HEK293 (cell line): ENCODE data around the gene ECPAS.

Experiments
- GLI4 ChIP-seq: fragments of 450-650 bp; formaldehyde crosslinking; IDR thresholded peaks from 2 replicates; pipeline ENCODE4 v1.5.1; 2016; ENCODE audit warnings: missing biosample characterization, missing genetic modification characterization
- KLF9 ChIP-seq: fragments of 450-650 bp; formaldehyde crosslinking; IDR thresholded peaks from 2 replicates; pipeline ENCODE4 v1.5.1; 2016; ENCODE audit warnings: missing biosample characterization, missing genetic modification characterization, low read depth
- MEIS1 ChIP-seq: sonication (generic); formaldehyde crosslinking; IDR thresholded peaks from 2 replicates; pipeline ENCODE4 v1.8.1; 2022; ENCODE audit warnings: missing genetic modification reagents, mild to moderate bottlenecking, borderline replicate concordance
- SETDB1 ChIP-seq: IDR thresholded peaks from one replicate; pipeline ENCODE4 v1.6.1; 2017; ENCODE audit warnings: mild to moderate bottlenecking, low read length, moderate library complexity, mixed read lengths; ENCODE audit not compliant: insufficient read length
- TCF7L2 ChIP-seq: IDR thresholded peaks from 2 replicates; pipeline ENCODE4 v1.6.1; 2011; ENCODE audit warnings: low read depth, mild to moderate bottlenecking, inconsistent platforms, low read length, moderate library complexity, borderline replicate concordance
- ZBTB7A ChIP-seq: fragments of 450-650 bp; formaldehyde crosslinking; IDR thresholded peaks from 2 replicates; pipeline ENCODE4 v1.5.1; 2016; ENCODE audit warnings: low read depth, missing biosample characterization, missing genetic modification characterization
- ZNF239 ChIP-seq: fragments of 450-650 bp; formaldehyde crosslinking; IDR thresholded peaks from 2 replicates; pipeline ENCODE4 v1.5.1; 2016; ENCODE audit warnings: missing biosample characterization, missing genetic modification characterization
- ZNF433 ChIP-seq: fragments of 450-650 bp; formaldehyde crosslinking; IDR thresholded peaks from 2 replicates; pipeline ENCODE4 v1.5.1; 2016; ENCODE audit warnings: missing biosample characterization, missing genetic modification characterization, low read depth
- ZNF624 ChIP-seq: fragments of 450-650 bp; formaldehyde crosslinking; IDR thresholded peaks from 2 replicates; pipeline ENCODE4 v1.5.1; 2017; ENCODE audit warnings: missing biosample characterization, missing genetic modification characterization
- ZNF792 ChIP-seq: fragments of 450-650 bp; formaldehyde crosslinking; IDR thresholded peaks from 2 replicates; pipeline ENCODE4 v1.5.1; 2016; ENCODE audit warnings: missing biosample characterization, missing genetic modification characterization
- TF ChIP-seq, protein P1 (sequence below): fragments of 450-650 bp; formaldehyde crosslinking; IDR thresholded peaks from 2 replicates; pipeline ENCODE4 v1.5.1; 2016; ENCODE audit warnings: missing biosample characterization, missing genetic modification characterization
- TF ChIP-seq, protein P2 (sequence below): fragments of 450-650 bp; formaldehyde crosslinking; IDR thresholded peaks from 2 replicates; pipeline ENCODE4 v1.5.1; 2016; ENCODE audit warnings: missing biosample characterization, missing genetic modification characterization
- TF ChIP-seq, protein P3 (sequence below): sonication (generic); formaldehyde crosslinking; IDR thresholded peaks from 2 replicates; pipeline ENCODE4 v1.8.1; 2022; ENCODE audit warnings: mild to moderate bottlenecking, moderate library complexity, missing genetic modification reagents
- TF ChIP-seq, protein P4 (sequence below): fragments of 450-650 bp; formaldehyde crosslinking; IDR thresholded peaks from 2 replicates; pipeline ENCODE4 v1.5.1; 2017; ENCODE audit warnings: missing biosample characterization, missing genetic modification characterization

DNA sequence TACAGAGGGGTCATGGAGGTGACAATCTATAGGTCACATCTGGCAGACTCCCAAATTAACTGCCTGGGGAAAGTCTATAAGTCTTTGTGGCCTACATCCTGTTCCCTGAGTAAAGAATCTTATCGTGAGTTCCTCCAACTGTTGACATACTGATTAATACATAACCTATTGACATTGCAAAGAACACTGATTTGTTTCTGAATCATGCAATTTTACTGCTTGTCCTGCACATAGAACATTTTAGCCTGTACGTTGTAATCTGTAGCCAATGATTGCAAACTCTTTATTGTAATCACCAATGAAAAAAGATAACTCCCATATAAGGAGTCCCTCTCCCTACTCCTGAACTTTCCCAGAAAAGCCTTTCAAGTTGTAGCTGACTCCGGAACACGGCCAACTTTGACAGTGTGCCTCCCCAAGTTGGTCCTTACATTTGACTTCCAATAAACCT is 135.3 kb downstream of the ECPAS start:
- TF ChIP-seq, protein P1, sequence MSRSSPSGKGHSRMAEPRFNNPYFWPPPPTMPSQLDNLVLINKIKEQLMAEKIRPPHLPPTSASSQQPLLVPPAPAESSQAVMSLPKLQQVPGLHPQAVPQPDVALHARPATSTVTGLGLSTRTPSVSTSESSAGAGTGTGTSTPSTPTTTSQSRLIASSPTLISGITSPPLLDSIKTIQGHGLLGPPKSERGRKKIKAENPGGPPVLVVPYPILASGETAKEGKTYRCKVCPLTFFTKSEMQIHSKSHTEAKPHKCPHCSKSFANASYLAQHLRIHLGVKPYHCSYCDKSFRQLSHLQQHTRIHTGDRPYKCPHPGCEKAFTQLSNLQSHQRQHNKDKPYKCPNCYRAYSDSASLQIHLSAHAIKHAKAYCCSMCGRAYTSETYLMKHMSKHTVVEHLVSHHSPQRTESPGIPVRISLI (tag by site-specific recombination): no peak
- no peak for TF ChIP-seq TCF7L2
- TF ChIP-seq, protein P2, sequence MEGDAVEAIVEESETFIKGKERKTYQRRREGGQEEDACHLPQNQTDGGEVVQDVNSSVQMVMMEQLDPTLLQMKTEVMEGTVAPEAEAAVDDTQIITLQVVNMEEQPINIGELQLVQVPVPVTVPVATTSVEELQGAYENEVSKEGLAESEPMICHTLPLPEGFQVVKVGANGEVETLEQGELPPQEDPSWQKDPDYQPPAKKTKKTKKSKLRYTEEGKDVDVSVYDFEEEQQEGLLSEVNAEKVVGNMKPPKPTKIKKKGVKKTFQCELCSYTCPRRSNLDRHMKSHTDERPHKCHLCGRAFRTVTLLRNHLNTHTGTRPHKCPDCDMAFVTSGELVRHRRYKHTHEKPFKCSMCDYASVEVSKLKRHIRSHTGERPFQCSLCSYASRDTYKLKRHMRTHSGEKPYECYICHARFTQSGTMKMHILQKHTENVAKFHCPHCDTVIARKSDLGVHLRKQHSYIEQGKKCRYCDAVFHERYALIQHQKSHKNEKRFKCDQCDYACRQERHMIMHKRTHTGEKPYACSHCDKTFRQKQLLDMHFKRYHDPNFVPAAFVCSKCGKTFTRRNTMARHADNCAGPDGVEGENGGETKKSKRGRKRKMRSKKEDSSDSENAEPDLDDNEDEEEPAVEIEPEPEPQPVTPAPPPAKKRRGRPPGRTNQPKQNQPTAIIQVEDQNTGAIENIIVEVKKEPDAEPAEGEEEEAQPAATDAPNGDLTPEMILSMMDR: no peak
- no peak for TF ChIP-seq MEIS1
- TF ChIP-seq SETDB1: no peak
- TF ChIP-seq, protein P3, sequence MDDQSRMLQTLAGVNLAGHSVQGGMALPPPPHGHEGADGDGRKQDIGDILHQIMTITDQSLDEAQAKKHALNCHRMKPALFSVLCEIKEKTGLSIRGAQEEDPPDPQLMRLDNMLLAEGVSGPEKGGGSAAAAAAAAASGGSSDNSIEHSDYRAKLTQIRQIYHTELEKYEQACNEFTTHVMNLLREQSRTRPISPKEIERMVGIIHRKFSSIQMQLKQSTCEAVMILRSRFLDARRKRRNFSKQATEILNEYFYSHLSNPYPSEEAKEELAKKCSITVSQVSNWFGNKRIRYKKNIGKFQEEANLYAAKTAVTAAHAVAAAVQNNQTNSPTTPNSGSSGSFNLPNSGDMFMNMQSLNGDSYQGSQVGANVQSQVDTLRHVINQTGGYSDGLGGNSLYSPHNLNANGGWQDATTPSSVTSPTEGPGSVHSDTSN (CRISPR knock-in tag): no peak
- no peak for TF ChIP-seq GLI4 (tag by site-specific recombination)
- no peak for TF ChIP-seq ZBTB7A (tag by site-specific recombination)
- TF ChIP-seq ZNF433: no peak
- no peak for TF ChIP-seq ZNF239 (tag by site-specific recombination)
- no peak for TF ChIP-seq ZNF792 (tag by site-specific recombination)
- no peak for TF ChIP-seq KLF9 (tag by site-specific recombination)
- TF ChIP-seq, protein P4, sequence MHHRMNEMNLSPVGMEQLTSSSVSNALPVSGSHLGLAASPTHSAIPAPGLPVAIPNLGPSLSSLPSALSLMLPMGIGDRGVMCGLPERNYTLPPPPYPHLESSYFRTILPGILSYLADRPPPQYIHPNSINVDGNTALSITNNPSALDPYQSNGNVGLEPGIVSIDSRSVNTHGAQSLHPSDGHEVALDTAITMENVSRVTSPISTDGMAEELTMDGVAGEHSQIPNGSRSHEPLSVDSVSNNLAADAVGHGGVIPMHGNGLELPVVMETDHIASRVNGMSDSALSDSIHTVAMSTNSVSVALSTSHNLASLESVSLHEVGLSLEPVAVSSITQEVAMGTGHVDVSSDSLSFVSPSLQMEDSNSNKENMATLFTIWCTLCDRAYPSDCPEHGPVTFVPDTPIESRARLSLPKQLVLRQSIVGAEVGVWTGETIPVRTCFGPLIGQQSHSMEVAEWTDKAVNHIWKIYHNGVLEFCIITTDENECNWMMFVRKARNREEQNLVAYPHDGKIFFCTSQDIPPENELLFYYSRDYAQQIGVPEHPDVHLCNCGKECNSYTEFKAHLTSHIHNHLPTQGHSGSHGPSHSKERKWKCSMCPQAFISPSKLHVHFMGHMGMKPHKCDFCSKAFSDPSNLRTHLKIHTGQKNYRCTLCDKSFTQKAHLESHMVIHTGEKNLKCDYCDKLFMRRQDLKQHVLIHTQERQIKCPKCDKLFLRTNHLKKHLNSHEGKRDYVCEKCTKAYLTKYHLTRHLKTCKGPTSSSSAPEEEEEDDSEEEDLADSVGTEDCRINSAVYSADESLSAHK (tag by site-specific recombination): no peak
- TF ChIP-seq ZNF624 (tag by site-specific recombination): no peak
